PFSK-1 (cell line): ENCODE measurements around the gene DACT2.

Experiments
- FOXP2 ChIP-seq: optimal IDR thresholded peaks from 2 replicates; pipeline ENCODE3; 2011; ENCODE audit warnings: borderline replicate concordance, control low read depth, inconsistent platforms; ENCODE audit not compliant: insufficient read depth; ENCODE audit errors: extremely low read length, extremely low read depth
- POLR2AphosphoS5 ChIP-seq: IDR thresholded peaks from 2 replicates; pipeline ENCODE4 v1.6.1; 2012; ENCODE audit warnings: low read depth, mild to moderate bottlenecking, control low read depth, low read length, moderate library complexity
- REST ChIP-seq, 2 experiments: IDR thresholded peaks; 2 replicates each; pipeline versions ENCODE4 v1.6.1 to v1.8.0; 2011 to 2012; ENCODE audit warnings: low read depth in 2 of 2, low read length in 2 of 2, control low read depth in 1 of 2, inconsistent platforms in 1 of 2, mild to moderate bottlenecking in 1 of 2, moderate library complexity in 1 of 2; ENCODE audit not compliant: insufficient read depth in 1 of 2
- SIN3A ChIP-seq: IDR thresholded peaks from 2 replicates; pipeline ENCODE4 v1.6.1; 2012; ENCODE audit warnings: mild to moderate bottlenecking, low read length, moderate library complexity, borderline replicate concordance; ENCODE audit not compliant: insufficient read depth
- TAF1 ChIP-seq: IDR thresholded peaks from 2 replicates; pipeline ENCODE4 v1.6.1; 2012; ENCODE audit warnings: low read length, control low read depth, borderline replicate concordance; ENCODE audit not compliant: insufficient read depth

Gene DACT2

GRCh38 chr6:168355716-168356522 is 36.3 kb upstream of the DACT2 start:
- TF ChIP-seq POLR2AphosphoS5 (no peak), SIN3A (no peak), FOXP2 (no peak), REST (IDR thresholded peaks at IDR 0.05; ENCODE audit: insufficient read depth in 1 of 2, low read depth in 2 of 2, low read length in 2 of 2) (no peak), TAF1 (no peak)

- no peak for TF ChIP-seq TAF1
- no peak for TF ChIP-seq POLR2AphosphoS5
- TF ChIP-seq REST (IDR thresholded peaks at IDR 0.05; ENCODE audit: insufficient read depth in 1 of 2, low read depth in 2 of 2, low read length in 2 of 2), result no peak
- no peak for TF ChIP-seq FOXP2
- TF ChIP-seq SIN3A, result no peak
Observed at GRCh38 chr6:168354338-168354737, 34.8 kb upstream of the DACT2 start.

- TF ChIP-seq REST (IDR thresholded peaks at IDR 0.05; ENCODE audit: insufficient read depth in 1 of 2, low read depth in 2 of 2, low read length in 2 of 2) (no peak), TAF1 (no peak), POLR2AphosphoS5 (no peak), SIN3A (no peak), FOXP2 (no peak)
Observed at GRCh38 chr6:168353041-168353440, 33.5 kb upstream of the DACT2 start.

- TF ChIP-seq SIN3A (no peak), POLR2AphosphoS5 (no peak), FOXP2 (no peak), REST (IDR thresholded peaks at IDR 0.05; ENCODE audit: insufficient read depth in 1 of 2, low read depth in 2 of 2, low read length in 2 of 2) (no peak), TAF1 (no peak)
Observed at GRCh38 chr6:168352096-168352495, 32.5 kb upstream of the DACT2 start.
